H9 (cell line): ENCODE data around the gene PKP3. TPM values are rescaled to one million over a fixed set of nuclear protein-coding genes. Genes with fewer than 3 reads are reported as not detected.

Experiments
- DNase-seq: peaks from one replicate; pipeline ENCODE4 v3.0.0-alpha.2; 2017
- H2AFZ ChIP-seq: one replicate; pipeline ENCODE4 v1.6.1; 2013; ENCODE audit warnings: mild to moderate bottlenecking, low read length, control low read depth, moderate library complexity
- H2AK5ac ChIP-seq: 2 replicates; pipeline ENCODE4 v1.6.1; 2013; ENCODE audit warnings: low read length, control low read depth, mixed read lengths; ENCODE audit not compliant: insufficient read length
- H2BK120ac ChIP-seq: one replicate; pipeline ENCODE4 v1.6.1; 2013; ENCODE audit warnings: low read depth, mild to moderate bottlenecking, low read length, control low read depth, inconsistent platforms; ENCODE audit not compliant: poor library complexity, severe bottlenecking
- H2BK12ac ChIP-seq: 2 replicates; pipeline ENCODE4 v1.6.1; 2013; ENCODE audit warnings: low read length, control low read depth, mixed read lengths, low read depth; ENCODE audit not compliant: insufficient read length
- H2BK15ac ChIP-seq: 2 replicates; pipeline ENCODE4 v1.6.1; 2013; ENCODE audit warnings: low read depth, low read length, control low read depth
- H2BK20ac ChIP-seq: one replicate; pipeline ENCODE4 v1.6.1; 2013; ENCODE audit warnings: low read depth, mild to moderate bottlenecking, low read length, control low read depth, inconsistent platforms; ENCODE audit not compliant: poor library complexity, severe bottlenecking
- H2BK5ac ChIP-seq: 2 replicates; pipeline ENCODE4 v1.6.1; 2013; ENCODE audit warnings: low read length, control low read depth, mixed read lengths; ENCODE audit not compliant: insufficient read length
- H3K14ac ChIP-seq: 2 replicates; pipeline ENCODE4 v1.6.1; 2013; ENCODE audit warnings: low read length, control low read depth; ENCODE audit not compliant: insufficient read depth
- H3K18ac ChIP-seq: 2 replicates; pipeline ENCODE4 v1.6.1; 2013; ENCODE audit warnings: low read depth, mild to moderate bottlenecking, mixed read lengths, low read length, control low read depth; ENCODE audit not compliant: insufficient read length
- H3K23ac ChIP-seq: 2 replicates; pipeline ENCODE4 v1.6.1; 2013; ENCODE audit warnings: low read length, control low read depth, mixed read lengths, low read depth; ENCODE audit not compliant: insufficient read length
- H3K23me2 ChIP-seq: 2 replicates; pipeline ENCODE4 v1.6.1; 2013; ENCODE audit warnings: low read depth, mild to moderate bottlenecking, mixed read lengths, low read length, control low read depth; ENCODE audit not compliant: insufficient read length, poor library complexity, severe bottlenecking
- H3K27ac ChIP-seq: 2 replicates; pipeline ENCODE4 v1.5.1; 2013; ENCODE audit warnings: low read length, control low read depth, mixed read lengths, low read depth; ENCODE audit not compliant: insufficient read length
- H3K27me3 ChIP-seq: 2 replicates; pipeline ENCODE4 v1.6.1; 2013; ENCODE audit warnings: low read length, control low read depth, inconsistent platforms; ENCODE audit not compliant: insufficient read depth
- H3K4ac ChIP-seq: 2 replicates; pipeline ENCODE4 v1.6.1; 2013; ENCODE audit warnings: low read depth, mild to moderate bottlenecking, control low read depth, inconsistent platforms, low read length, moderate library complexity
- H3K4me1 ChIP-seq: 2 replicates; pipeline ENCODE4 v1.6.1; 2013; ENCODE audit warnings: low read length, control low read depth, inconsistent platforms; ENCODE audit not compliant: insufficient read depth
- H3K4me2 ChIP-seq: 2 replicates; pipeline ENCODE4 v1.6.1; 2013; ENCODE audit warnings: low read length, control low read depth, mixed read lengths; ENCODE audit not compliant: insufficient read length, insufficient read depth
- H3K56ac ChIP-seq: 2 replicates; pipeline ENCODE4 v1.6.1; 2013; ENCODE audit warnings: low read depth, mild to moderate bottlenecking, mixed read lengths, low read length, control low read depth; ENCODE audit not compliant: insufficient read length
- H3K79me1 ChIP-seq: 2 replicates; pipeline ENCODE4 v1.6.1; 2013; ENCODE audit warnings: low read depth, mild to moderate bottlenecking, moderate library complexity, low read length, control low read depth, inconsistent platforms; ENCODE audit not compliant: insufficient read depth, poor library complexity, severe bottlenecking
- H3K79me2 ChIP-seq: 2 replicates; pipeline ENCODE4 v1.6.1; 2013; ENCODE audit warnings: low read length, control low read depth, inconsistent platforms; ENCODE audit not compliant: insufficient read depth
- H3K9ac ChIP-seq: 2 replicates; pipeline ENCODE4 v1.6.1; 2013; ENCODE audit warnings: low read length, control low read depth, mixed read lengths; ENCODE audit not compliant: insufficient read length; ENCODE audit errors: extremely low read depth
- H3K9me3 ChIP-seq: one replicate; pipeline ENCODE4 v1.6.1; 2013; ENCODE audit warnings: low read depth, low read length, inconsistent platforms; ENCODE audit not compliant: control insufficient read depth
- H3T11ph ChIP-seq: one replicate; pipeline ENCODE4 v1.6.1; 2013; ENCODE audit warnings: mild to moderate bottlenecking, low read length, control low read depth, inconsistent platforms
- H4K20me1 ChIP-seq: one replicate; pipeline ENCODE4 v1.6.1; 2013; ENCODE audit not compliant: control insufficient read depth, insufficient read length, insufficient read depth
- H4K5ac ChIP-seq: 2 replicates; pipeline ENCODE4 v1.6.1; 2013; ENCODE audit warnings: low read depth, mild to moderate bottlenecking, mixed read lengths, low read length, control low read depth; ENCODE audit not compliant: insufficient read length
- H4K8ac ChIP-seq: replicated peaks from 2 replicates; pipeline ENCODE4 v1.6.1; 2013; ENCODE audit warnings: low read length, control low read depth, mixed read lengths, low read depth; ENCODE audit not compliant: insufficient read length
- H4K91ac ChIP-seq: 2 replicates; pipeline ENCODE4 v1.6.1; 2013; ENCODE audit warnings: low read depth, mild to moderate bottlenecking, moderate library complexity, mixed read lengths, low read length, control low read depth; ENCODE audit not compliant: insufficient read length
- H3K27ac Mint-ChIP-seq, 3 experiments: 2 replicates in 2 of 3; 3 replicates in 1 of 3; pipeline ENCODE4 v1.8.0; 2020 to 2021; ENCODE audit warnings: mixed read lengths in 3 of 3, mild to moderate bottlenecking in 1 of 3, moderate library complexity in 1 of 3
- H3K27me3 Mint-ChIP-seq: 2 replicates; pipeline ENCODE4 v1.8.0; 2021; ENCODE audit warnings: low read depth, mild to moderate bottlenecking, moderate library complexity, mixed read lengths
- H3K36me3 Mint-ChIP-seq, 3 experiments: 2 replicates in 2 of 3; 3 replicates in 1 of 3; pipeline ENCODE4 v1.8.0; 2020 to 2021; ENCODE audit warnings: low read depth in 3 of 3, mixed read lengths in 3 of 3; ENCODE audit not compliant: insufficient read depth in 1 of 3
- H3K4me1 Mint-ChIP-seq, 2 experiments: 2 replicates each; pipeline ENCODE4 v1.8.0; 2020; ENCODE audit warnings: mixed read lengths in 2 of 2
- H3K4me3 Mint-ChIP-seq, 2 experiments: 2 replicates in 1 of 2; 3 replicates in 1 of 2; pipeline ENCODE4 v1.8.0; 2020 to 2021; ENCODE audit warnings: mild to moderate bottlenecking in 2 of 2, mixed read lengths in 2 of 2, moderate library complexity in 1 of 2
- H3K9me3 Mint-ChIP-seq, 2 experiments: 2 replicates in 1 of 2; 3 replicates in 1 of 2; pipeline ENCODE4 v1.8.0; 2020; ENCODE audit warnings: mild to moderate bottlenecking in 2 of 2, mixed read lengths in 2 of 2, moderate library complexity in 1 of 2
- CTCF ChIP-seq: fragments of 200-600 bp; sonication (generic); conservative IDR thresholded peaks from 3 replicates; pipeline ENCODE4 v1.8.0; 2021; ENCODE audit warnings: antibody characterized with exemption, mild to moderate bottlenecking
- WGBS: extraction: QIAGEN DNeasy Blood & Tissue Kit; methylation state at CpG from one replicate; pipeline ENCODE4 v1.1.7; 2013; ENCODE audit warnings: missing lambda C conversion rate, low lambda C conversion rate, mixed read lengths; ENCODE audit not compliant: insufficient read length; ENCODE audit errors: extremely low coverage; 5-methylcytosine and 5-hydroxymethylcytosine counted together
- total RNA-seq: library from RNA; stranded (reverse); gene quantifications from 2 replicates; pipeline ENCODE4 v1.2.1, GENCODE V29; 2021

PKP3 gene
- total RNA-seq, 1 experiment from 2014 or later = 41.7 TPM

DNA sequence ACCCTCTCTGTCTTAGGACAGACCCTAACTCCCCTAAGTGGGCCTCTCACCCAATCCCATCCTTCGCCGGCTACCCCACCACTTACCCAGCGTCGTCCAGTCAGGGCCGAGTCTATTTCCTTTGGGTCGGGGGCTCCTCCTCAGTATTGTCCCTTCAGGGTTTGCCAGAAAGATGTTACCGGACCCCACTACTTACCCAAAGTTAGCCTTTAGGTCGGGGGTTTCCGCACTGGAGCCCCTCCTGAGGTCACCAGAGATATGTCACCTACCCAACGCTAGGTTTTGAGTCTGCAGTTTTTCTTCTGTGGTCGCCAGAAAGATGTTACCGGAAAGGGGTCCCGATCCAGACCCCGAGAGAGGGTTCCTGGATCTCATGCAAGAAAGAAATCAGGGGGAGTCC is 42.6 kb upstream of the PKP3 start:
- WGBS = no CpG with 5 or more reads among the region's 14 CpGs
- H3K27me3 ChIP-seq = no peaks in the 10 kb centered on the region
- no peak overlapping the region for H3T11ph ChIP-seq
- H2AK5ac ChIP-seq = no peak overlapping the region
- DNase-seq = no peak
- no peaks in the 10 kb centered on the region for H3K23me2 ChIP-seq
- H3K9me3 Mint-ChIP-seq = peaks cover 2 to 6% of the 10 kb centered on the region in 2 experiments; a peak in 3 of 5 replicates
- H3K23ac ChIP-seq = no peak overlapping the region
- no peak overlapping the region for H4K91ac ChIP-seq
- no peak overlapping the region for H2BK5ac ChIP-seq
- no peak overlapping the region for H3K4me2 ChIP-seq
- no peaks in the 10 kb centered on the region for H4K20me1 ChIP-seq
- no peak overlapping the region for H2AFZ ChIP-seq
- H3K27ac ChIP-seq = no peak overlapping the region
- H3K27me3 Mint-ChIP-seq = peaks cover 13% of the 10 kb centered on the region
- H3K14ac ChIP-seq = no peak overlapping the region
- TF ChIP-seq CTCF = no peak
- no peaks in the 10 kb centered on the region for H3K79me2 ChIP-seq
- H3K4me3 Mint-ChIP-seq = no peak overlapping the region
- H2BK15ac ChIP-seq = no peak overlapping the region
- H3K9me3 ChIP-seq = no peaks in the 10 kb centered on the region
- H3K27ac Mint-ChIP-seq = no peak overlapping the region
- no peak overlapping the region for H4K8ac ChIP-seq
- H2BK20ac ChIP-seq = no peak overlapping the region
- H2BK120ac ChIP-seq = no peak overlapping the region
- H3K4me1 ChIP-seq = no peaks in the 10 kb centered on the region
- no peak overlapping the region for H3K56ac ChIP-seq
- peaks cover 28 to 42% of the 10 kb centered on the region in 2 experiments for H3K4me1 Mint-ChIP-seq
- H3K36me3 Mint-ChIP-seq = peaks cover 0 to 7% (median 0%) of the 10 kb centered on the region in 3 experiments; a peak in 1 of 7 replicates
- no peak overlapping the region for H3K9ac ChIP-seq
- H4K5ac ChIP-seq = no peak overlapping the region
- no peak overlapping the region for H2BK12ac ChIP-seq
- H3K4ac ChIP-seq = no peak overlapping the region
- H3K79me1 ChIP-seq = no peaks in the 10 kb centered on the region
- H3K18ac ChIP-seq = no peak overlapping the region
